ENCODE measurements around the gene LTO1. TPM values are rescaled to one million over a fixed set of nuclear protein-coding genes. Genes with fewer than 3 reads are reported as not detected.

Gene LTO1
- total and polyA plus RNA-seq, 2 of the 13 experiments (the other 11 are each of a cell fraction or from before 2014, with no cell fraction given) = 11.8 to 15.0 TPM

DNA sequence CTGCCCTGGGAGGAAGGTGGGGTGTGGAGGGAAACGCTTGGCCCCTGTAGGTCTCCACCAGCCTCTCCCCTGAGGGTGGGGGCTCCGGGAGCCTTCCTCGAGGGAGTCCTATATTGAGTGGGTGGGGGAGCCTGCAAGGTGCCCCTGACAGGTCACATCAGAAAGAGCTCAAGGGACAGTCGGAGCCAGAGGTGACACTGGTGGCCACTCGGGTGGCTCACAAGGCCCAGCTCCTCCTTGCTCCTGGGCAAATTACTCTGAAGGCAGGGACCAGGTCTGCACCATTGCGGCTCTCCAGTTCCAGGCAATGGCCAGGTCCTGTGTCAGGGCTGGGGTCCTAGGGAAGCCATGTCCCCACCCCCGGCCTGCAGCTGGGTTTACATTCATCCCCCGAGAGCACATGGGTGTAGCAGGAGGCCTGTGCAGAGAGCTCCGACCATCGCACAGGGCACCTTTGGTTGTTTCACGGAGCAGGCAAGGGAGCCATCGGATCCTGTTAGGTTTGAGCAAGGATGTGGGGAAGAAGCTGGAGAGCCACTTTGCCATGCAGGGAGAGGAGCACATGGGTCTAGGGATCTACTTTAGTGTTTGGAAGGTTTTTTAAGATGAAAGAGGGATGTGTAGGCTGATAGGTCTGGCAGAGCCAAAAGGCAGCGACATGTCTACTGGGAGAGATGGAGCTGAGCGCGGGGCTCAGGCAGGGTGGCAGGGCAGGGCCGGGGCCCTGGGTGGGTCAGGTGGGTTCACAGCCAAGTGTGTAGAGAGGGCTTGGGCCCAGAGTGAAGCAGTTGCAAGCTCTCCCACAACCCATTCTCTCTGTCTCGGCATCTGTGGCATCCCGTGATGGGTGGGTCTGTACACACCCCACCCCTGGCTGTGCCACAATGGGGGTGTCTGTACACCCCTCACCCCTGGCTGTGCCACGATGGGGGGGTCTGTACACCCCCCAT, 19.4 kb downstream of the LTO1 start (continued):
- TF ChIP-seq, protein P1, sequence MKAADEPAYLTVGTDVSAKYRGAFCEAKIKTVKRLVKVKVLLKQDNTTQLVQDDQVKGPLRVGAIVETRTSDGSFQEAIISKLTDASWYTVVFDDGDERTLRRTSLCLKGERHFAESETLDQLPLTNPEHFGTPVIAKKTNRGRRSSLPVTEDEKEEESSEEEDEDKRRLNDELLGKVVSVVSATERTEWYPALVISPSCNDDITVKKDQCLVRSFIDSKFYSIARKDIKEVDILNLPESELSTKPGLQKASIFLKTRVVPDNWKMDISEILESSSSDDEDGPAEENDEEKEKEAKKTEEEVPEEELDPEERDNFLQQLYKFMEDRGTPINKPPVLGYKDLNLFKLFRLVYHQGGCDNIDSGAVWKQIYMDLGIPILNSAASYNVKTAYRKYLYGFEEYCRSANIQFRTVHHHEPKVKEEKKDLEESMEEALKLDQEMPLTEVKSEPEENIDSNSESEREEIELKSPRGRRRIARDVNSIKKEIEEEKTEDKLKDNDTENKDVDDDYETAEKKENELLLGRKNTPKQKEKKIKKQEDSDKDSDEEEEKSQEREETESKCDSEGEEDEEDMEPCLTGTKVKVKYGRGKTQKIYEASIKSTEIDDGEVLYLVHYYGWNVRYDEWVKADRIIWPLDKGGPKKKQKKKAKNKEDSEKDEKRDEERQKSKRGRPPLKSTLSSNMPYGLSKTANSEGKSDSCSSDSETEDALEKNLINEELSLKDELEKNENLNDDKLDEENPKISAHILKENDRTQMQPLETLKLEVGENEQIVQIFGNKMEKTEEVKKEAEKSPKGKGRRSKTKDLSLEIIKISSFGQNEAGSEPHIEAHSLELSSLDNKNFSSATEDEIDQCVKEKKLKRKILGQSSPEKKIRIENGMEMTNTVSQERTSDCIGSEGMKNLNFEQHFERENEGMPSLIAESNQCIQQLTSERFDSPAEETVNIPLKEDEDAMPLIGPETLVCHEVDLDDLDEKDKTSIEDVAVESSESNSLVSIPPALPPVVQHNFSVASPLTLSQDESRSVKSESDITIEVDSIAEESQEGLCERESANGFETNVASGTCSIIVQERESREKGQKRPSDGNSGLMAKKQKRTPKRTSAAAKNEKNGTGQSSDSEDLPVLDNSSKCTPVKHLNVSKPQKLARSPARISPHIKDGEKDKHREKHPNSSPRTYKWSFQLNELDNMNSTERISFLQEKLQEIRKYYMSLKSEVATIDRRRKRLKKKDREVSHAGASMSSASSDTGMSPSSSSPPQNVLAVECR (CRISPR knock-in tag; IDR thresholded peaks at IDR 0.05; ENCODE audit: borderline replicate concordance) = 0 out of 2 replicates have a peak, but pooled peaks have one; percentile 18
- 0 out of 2 replicates have a peak, but pooled peaks have one; percentile 88 for TF ChIP-seq ZNF383 (CRISPR knock-in tag; IDR thresholded peaks at IDR 0.05; ENCODE audit: borderline replicate concordance)
- TF ChIP-seq PAX8 (CRISPR knock-in tag; IDR thresholded peaks at IDR 0.05; ENCODE audit: borderline replicate concordance) = 0 out of 2 replicates have a peak, but pooled peaks have one; percentile 48
- TF ChIP-seq, protein P2, sequence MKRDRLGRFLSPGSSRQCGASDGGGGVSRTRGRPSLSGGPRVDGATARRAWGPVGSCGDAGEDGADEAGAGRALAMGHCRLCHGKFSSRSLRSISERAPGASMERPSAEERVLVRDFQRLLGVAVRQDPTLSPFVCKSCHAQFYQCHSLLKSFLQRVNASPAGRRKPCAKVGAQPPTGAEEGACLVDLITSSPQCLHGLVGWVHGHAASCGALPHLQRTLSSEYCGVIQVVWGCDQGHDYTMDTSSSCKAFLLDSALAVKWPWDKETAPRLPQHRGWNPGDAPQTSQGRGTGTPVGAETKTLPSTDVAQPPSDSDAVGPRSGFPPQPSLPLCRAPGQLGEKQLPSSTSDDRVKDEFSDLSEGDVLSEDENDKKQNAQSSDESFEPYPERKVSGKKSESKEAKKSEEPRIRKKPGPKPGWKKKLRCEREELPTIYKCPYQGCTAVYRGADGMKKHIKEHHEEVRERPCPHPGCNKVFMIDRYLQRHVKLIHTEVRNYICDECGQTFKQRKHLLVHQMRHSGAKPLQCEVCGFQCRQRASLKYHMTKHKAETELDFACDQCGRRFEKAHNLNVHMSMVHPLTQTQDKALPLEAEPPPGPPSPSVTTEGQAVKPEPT (CRISPR knock-in tag; IDR thresholded peaks at IDR 0.05; ENCODE audit: low read depth) = 0 out of 2 replicates have a peak, but pooled peaks have one; percentile 50
- no peak for TF ChIP-seq CENPT (CRISPR knock-in tag; IDR thresholded peaks at IDR 0.05; ENCODE audit: low read depth)
- TF ChIP-seq AGO2 (optimal IDR thresholded peaks at IDR 0.05; ENCODE audit: low read depth, low read length) = peak; percentile 3
- no peak for TF ChIP-seq NR2F1 (CRISPR knock-in tag; IDR thresholded peaks at IDR 0.05)
- no peak for TF ChIP-seq SIX1 (CRISPR knock-in tag; IDR thresholded peaks at IDR 0.05; ENCODE audit: borderline replicate concordance)
- TF ChIP-seq ZKSCAN1 (IDR thresholded peaks at IDR 0.05; ENCODE audit: low read length) = no peak
- no peak for TF ChIP-seq ZNF274 (CRISPR knock-in tag; IDR thresholded peaks at IDR 0.05)
- TF ChIP-seq MIER2 (CRISPR knock-in tag; IDR thresholded peaks at IDR 0.05) = no peak
- TF ChIP-seq SIN3B (IDR thresholded peaks at IDR 0.05; ENCODE audit: low read length) = no peak
- TF ChIP-seq, protein P3, sequence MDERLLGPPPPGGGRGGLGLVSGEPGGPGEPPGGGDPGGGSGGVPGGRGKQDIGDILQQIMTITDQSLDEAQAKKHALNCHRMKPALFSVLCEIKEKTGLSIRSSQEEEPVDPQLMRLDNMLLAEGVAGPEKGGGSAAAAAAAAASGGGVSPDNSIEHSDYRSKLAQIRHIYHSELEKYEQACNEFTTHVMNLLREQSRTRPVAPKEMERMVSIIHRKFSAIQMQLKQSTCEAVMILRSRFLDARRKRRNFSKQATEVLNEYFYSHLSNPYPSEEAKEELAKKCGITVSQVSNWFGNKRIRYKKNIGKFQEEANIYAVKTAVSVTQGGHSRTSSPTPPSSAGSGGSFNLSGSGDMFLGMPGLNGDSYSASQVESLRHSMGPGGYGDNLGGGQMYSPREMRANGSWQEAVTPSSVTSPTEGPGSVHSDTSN (CRISPR knock-in tag; IDR thresholded peaks at IDR 0.05) = no peak
- no peak for TF ChIP-seq ZSCAN20 (CRISPR knock-in tag; IDR thresholded peaks at IDR 0.05; ENCODE audit: borderline replicate concordance)
- TF ChIP-seq, protein P4, sequence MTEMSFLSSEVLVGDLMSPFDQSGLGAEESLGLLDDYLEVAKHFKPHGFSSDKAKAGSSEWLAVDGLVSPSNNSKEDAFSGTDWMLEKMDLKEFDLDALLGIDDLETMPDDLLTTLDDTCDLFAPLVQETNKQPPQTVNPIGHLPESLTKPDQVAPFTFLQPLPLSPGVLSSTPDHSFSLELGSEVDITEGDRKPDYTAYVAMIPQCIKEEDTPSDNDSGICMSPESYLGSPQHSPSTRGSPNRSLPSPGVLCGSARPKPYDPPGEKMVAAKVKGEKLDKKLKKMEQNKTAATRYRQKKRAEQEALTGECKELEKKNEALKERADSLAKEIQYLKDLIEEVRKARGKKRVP (CRISPR knock-in tag; IDR thresholded peaks at IDR 0.05) = no peak
- TF ChIP-seq, protein P5, sequence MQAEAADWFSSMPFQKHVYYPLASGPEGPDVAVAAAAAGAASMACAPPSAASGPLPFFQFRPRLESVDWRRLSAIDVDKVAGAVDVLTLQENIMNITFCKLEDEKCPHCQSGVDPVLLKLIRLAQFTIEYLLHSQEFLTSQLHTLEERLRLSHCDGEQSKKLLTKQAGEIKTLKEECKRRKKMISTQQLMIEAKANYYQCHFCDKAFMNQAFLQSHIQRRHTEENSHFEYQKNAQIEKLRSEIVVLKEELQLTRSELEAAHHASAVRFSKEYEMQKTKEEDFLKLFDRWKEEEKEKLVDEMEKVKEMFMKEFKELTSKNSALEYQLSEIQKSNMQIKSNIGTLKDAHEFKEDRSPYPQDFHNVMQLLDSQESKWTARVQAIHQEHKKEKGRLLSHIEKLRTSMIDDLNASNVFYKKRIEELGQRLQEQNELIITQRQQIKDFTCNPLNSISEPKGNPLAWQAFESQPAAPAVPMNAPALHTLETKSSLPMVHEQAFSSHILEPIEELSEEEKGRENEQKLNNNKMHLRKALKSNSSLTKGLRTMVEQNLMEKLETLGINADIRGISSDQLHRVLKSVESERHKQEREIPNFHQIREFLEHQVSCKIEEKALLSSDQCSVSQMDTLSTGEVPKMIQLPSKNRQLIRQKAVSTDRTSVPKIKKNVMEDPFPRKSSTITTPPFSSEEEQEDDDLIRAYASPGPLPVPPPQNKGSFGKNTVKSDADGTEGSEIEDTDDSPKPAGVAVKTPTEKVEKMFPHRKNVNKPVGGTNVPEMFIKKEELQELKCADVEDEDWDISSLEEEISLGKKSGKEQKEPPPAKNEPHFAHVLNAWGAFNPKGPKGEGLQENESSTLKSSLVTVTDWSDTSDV (CRISPR knock-in tag; IDR thresholded peaks at IDR 0.05) = 0 out of 2 replicates have a peak, but pooled peaks have one; percentile 23

Data from HepG2 (cell line).